T-helper 2 cell treated with Interferon-gamma antibody and Interleukin-4, amounts not matched to agents 100 ng/mL and 5 ng/mL, for 36 hours (primary cell): ENCODE results near the gene TRMT2A. TPM values are rescaled to one million over a fixed set of nuclear protein-coding genes. Genes with fewer than 3 reads are reported as not detected.

Source experiments
- intact Hi-C: fragments of 100-400 bp; cut with micrococcal nuclease; formaldehyde crosslinking; loops from one replicate; pipeline ENCODE4 v1.15.1; 2023
- total RNA-seq: library from RNA; stranded (reverse); gene quantifications from 2 replicates; pipeline ENCODE4 v1.2.3, GENCODE V29; 2022

Gene TRMT2A
- total RNA-seq, 1 donor from 2014 or later: 91.1 TPM

DNA sequence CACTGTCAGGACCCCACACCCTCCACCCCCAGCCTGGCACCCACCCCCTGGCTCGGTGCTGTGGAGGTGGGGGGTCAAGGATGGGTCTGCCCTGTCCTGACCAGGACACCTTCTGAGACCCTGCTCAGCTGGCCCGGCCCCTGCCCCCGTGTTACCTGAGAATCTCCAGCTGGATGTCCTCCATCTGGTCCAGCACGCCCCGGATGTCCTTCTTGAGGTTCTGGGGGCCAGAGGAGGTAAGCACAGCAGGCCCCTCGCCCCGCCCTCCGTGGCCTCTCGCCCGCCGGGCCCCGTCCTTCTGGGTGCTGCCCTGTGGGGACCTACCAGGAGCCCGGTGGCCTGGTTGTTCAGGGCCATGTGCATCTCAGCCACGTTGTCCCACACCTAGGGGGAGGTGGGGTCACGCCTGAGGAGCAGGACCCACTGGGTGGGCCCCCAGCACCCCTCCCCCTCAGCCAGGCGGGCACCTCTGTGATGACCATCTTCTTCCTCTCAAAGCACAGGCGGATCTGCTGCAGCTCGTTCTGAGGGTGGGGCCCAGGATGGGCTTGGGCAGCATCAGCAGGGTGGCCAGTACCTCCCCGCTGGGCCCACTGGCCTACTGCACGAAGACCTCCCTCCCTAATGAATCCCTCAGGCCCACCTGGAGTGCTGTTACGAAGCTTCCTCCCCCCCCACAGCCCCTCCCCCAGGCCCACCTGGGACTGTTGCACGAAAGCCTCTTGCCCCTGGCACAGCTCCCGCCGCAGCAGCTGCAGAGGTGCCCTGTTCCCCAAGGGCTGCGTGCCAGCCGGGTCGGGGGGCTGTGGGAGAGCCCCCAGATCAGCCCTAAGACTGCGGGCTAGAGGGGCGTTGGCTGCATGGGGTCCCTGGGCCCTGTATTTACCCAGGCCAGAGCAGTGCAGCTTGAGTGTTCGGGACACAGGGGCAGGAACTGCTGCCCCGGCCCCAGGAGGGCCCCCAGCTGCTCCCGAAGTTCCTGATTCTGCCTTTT is 32.5 kb upstream of the TRMT2A start:
- intact Hi-C loops: loop anchor here (10.0 kb wide), 1 partner anchor 285 kb away; the partner anchor contains the start of gene SCARF2

- intact Hi-C loops: no loop called here
These were observed 31.4 kb upstream of the TRMT2A start for GRCh38 chr22:20148414-20148813.

GRCh38 chr22:20147237-20147988 is 30.4 kb upstream of the TRMT2A start:
- intact Hi-C loops: no loop called here

DNA sequence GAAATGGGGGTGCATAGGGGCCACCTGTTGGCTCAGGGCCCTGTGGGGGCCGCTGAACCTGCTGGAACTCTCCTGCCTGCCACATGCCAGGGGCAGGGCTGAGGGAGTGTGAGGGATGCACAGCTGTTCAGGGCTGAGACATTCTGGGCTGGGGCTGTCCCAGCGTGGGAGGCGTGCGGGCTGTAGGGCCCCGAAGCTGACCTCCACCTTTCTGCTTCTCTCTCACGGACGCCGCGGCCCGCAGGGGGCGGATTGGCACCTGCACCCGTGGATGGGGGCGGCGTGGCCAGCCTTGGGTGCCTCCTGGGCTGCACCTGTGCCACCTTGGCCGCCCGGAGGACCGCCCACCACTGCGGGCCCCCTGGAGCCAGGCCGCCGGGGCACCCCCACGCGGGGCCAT is 29.8 kb upstream of the TRMT2A start:
- intact Hi-C loops: no loop called here

DNA sequence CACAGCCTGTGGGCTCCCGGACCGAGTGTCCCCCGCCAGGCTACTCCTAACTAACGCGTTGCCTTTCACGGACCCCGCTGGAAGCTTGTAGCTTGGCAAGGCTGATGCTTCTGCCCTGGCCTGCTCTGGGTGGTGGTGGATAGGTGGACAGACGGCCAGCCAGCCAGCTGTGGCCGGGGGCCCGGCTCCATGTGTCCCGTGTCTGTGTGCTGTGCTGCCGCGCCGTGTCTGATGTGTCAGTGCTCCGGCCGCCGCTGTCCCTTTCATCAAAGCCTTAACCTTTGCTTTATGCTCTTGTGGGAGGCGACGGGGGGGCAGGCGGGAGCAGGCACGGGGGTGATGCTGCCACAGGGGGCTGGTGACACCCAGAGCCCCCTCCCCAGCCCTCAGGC is 28.8 kb upstream of the TRMT2A start:
- intact Hi-C loops: no loop called here

DNA sequence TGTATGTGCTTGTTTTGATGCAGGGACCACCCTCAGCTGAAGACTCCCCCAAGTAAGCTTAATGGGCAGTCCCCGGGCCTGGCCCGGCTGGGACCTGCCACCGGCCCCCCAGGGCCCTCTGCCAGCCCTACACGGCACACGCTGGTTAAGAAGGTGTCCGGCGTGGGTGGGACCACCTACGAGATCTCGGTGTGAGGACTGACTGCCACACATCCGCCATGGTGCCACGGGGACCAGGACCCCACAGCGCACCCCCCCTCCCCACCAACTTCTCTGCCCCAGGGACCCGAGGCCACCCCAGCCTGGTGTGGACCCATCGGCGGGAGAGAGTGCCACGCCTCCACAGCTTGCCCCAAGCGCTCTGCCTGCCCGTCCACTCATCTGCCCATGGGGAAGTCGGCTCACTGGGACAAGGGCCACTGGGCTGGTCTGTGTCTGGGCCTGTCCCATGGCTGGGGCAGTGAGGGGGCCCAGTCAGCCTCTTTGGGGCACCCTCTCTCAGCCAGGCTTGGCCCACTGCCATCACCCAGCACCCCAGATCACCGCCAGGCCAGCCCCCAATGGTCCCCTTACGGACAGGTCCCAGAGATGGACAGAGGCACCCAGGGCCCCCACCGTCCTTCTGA is 28.3 kb upstream of the TRMT2A start:
- intact Hi-C loops: no loop called here

DNA sequence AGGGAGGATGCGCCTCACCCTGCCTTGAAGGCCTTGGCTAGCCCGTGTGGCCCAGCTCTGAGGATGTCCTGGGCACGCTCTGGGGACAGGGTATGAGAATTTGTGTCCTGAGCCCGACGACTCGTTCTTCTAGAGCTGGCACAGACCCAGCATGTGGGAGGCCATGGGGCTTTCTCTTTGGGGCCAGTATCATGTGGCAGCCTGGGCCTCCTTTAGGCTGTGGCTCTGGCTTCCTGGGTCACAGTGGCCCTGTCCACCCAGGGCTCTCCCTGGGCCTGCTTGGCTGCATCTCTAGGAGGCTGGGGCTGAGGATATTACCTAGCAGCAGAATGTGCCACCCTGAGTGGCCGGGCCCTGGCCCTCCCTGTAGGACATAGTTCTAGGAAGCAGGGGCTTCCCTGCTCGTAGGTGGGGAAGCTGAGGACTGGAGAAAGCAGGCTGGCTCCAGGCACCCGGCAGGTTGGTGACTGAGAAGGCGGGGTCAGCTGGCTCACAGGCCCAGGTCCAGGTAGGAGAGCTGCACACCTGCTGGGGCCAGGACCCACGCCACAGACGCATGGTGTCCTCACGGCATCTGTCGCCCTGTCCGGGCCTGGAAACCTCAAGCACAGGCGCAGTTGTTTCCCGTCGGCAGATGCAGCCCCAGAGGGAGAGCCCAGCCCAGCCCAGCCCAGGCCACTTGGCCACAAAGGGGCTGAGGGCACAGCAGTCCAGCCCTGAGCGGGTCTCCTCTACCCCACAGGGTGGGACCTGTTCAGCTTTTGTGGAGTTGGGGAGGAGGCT is 27.0 kb upstream of the TRMT2A start:
- intact Hi-C loops: no loop called here

DNA sequence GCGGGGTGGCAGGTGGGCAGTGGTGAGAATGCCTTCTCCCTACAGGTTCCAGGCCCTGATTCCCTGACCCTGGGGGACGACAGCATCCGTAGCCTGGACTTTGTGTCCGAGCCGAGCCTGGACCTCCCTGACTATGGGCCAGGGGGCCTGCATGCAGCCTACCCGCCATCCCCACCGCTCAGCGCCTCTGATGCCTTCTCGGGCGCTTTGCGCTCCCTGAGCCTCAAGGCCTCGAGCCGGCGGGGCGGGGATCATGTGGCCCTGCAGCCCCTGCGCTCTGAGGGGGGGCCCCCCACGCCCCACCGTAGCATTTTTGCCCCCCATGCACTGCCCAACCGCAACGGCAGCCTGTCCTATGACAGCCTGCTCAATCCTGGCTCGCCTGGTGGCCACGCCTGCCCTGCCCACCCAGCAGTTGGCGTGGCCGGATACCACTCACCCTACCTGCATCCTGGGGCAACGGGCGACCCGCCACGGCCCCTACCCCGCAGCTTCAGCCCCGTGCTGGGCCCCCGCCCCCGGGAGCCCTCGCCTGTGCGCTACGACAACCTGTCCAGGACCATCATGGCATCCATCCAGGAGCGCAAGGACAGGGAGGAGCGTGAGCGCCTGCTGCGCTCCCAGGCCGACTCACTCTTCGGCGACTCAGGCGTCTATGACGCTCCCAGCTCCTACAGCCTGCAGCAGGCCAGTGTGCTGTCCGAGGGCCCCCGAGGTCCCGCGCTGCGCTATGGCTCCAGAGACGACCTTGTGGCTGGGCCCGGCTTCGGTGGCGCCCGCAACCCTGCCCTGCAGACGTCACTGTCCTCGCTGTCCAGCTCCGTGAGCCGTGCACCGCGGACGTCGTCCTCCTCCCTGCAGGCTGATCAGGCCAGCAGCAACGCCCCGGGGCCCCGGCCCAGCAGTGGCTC is 25.9 kb upstream of the TRMT2A start:
- intact Hi-C loops: no loop called here

GRCh38 chr22:20141186-20142077 is 24.4 kb upstream of the TRMT2A start:
- intact Hi-C loops: no loop called here

DNA sequence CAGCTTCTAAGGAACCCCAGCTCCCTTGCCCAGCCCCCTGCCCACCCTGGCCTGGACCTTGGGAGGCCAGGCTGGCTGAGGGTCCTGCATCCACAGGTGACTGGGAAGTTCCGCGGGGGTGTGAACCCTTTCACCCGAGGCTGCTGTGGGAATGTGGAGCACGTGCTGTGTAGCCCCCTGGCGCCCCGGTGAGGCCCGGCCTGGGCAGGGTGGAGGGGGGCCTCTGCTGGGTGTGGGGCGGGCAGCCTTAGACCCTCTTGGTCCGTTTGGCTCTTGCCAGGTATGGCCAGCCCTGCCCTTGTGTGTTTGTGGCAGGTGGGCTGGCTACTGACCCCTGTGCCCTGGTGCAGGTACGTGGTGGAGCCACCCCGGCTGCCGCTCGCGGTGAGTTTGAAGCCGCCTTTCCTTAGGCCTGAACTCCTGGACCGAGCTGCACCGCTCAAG is 23.5 kb upstream of the TRMT2A start:
- intact Hi-C loops: no loop called here

DNA sequence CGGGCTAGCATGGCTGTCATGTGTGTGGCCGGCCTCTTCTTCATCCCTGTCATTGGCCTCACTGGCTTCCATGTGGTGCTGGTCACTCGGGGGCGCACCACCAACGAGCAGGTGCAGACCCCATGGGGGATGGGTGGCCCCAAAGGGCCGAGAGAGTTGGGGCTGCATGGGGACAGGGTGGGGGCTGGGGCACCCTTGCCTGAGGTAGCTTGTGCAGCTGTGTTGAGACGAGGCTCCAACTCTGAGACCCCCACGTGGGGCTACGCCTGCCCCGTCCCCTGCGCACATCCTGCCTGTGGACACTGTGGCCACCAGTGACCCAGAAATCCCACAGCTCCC is 23.1 kb upstream of the TRMT2A start:
- intact Hi-C loops: no loop called here

GRCh38 chr22:20139391-20140106 is 22.5 kb upstream of the TRMT2A start:
- intact Hi-C loops: no loop called here

GRCh38 chr22:20138868-20139267 is 21.8 kb upstream of the TRMT2A start:
- intact Hi-C loops: no loop called here

DNA sequence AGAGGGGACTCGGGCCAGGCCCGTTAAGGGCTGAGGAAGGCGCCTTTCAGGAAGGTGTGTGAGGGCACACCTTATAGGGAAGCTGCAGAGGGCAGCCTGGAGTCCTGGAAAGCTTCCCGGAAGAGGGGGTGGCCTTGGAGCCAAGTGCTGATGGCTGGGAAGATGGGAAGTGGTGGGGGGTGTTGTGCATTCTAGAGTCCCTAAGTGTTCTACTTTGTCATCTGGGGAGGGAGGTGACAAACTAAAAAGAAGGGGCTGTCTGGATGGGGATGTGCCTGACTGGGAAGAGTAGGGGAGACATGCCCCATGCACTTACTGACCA is 21.4 kb upstream of the TRMT2A start:
- intact Hi-C loops: no loop called here

DNA sequence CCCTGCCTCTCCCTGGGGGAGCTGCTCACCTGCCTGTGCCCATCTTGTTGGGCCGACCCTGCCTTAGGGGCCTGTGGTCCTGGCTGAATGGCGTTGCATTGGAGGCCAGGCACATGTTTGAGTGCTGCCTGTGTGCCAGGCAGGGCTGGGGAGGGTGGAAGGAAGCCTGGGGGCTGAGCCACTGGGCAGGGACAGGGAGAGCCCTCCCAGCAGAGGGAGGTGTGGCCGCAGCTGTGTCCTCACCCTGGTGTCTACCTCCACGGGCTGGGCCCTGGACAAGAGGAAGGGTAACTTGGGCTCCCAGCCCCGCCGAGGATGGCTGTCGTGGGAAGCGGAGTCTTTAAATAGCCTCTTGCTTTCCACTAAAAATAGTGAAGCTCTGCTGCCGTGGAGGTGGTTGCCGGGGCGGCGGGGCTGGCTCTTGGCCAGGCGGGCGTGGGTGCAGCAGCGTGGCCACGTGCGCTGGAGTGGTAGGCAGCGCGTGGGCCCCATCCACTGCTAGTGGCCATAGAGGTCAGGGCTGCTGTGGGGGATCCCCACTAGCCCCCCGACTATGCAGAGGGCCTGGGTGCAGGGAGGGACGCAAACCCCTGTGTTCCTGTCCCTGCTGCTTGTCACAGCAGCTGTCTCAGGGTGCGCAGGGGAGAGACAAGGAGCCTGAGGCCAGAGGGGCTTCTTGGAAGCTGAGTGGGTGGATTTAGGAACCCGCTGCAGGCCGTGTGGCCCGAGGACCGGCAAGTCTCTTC is 20.8 kb upstream of the TRMT2A start:
- intact Hi-C loops: no loop called here

GRCh38 chr22:20137113-20137512 is 20.1 kb upstream of the TRMT2A start:
- intact Hi-C loops: no loop called here

DNA sequence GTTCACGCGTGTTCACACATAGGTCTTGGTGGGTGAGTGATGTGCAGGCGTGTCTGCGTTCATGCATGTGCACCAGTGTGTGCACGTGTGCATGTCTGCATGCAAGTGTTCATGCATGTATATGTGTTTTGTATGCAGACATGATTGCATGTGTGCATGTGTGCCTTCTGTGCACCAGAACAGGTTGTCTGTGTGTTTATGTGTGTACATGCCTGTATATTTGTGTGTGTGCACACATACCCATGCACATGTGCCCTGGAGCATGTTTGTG is 19.5 kb upstream of the TRMT2A start:
- intact Hi-C loops: no loop called here
